Sigmoid colon (tissue), 4 donors: ENCODE data around the gene SBF2.

ENCODE experiments used
- CTCF ChIP-seq, 4 experiments: fragments of 450-650 bp in 3 of 4; fragments of 200-600 bp in 1 of 4; IDR thresholded peaks; one replicate each; pipeline ENCODE4 v1.5.1; 2016 to 2019; ENCODE audit warnings: antibody characterized with exemption in 4 of 4, mild to moderate bottlenecking in 3 of 4, moderate library complexity in 2 of 4
- EP300 ChIP-seq, 4 donors: sonication (generic); formaldehyde crosslinking; IDR thresholded peaks; one replicate each; pipeline ENCODE4 v1.6.1; 2017; ENCODE audit warnings: antibody characterized with exemption in 4 of 4
- POLR2A ChIP-seq, 2 donors: fragments of 450-650 bp; IDR thresholded peaks; one replicate each; pipeline ENCODE4 v1.6.1; 2016; ENCODE audit warnings: antibody characterized with exemption in 2 of 2, mild to moderate bottlenecking in 2 of 2, moderate library complexity in 2 of 2
- POLR2AphosphoS5 ChIP-seq, 4 donors: sonication (generic); formaldehyde crosslinking; IDR thresholded peaks; one replicate each; pipeline ENCODE4 v1.6.1; 2017; ENCODE audit warnings: antibody characterized with exemption in 4 of 4

- TF ChIP-seq POLR2A (IDR thresholded peaks at IDR 0.05) (no peak), CTCF (IDR thresholded peaks at IDR 0.05) (no peak), EP300 (IDR thresholded peaks at IDR 0.05) (no peak), POLR2AphosphoS5 (IDR thresholded peaks at IDR 0.05) (no peak)
These were observed 443.7 kb downstream of the SBF2 start for GRCh38 chr11:9850224-9850895.
